Breast epithelium (tissue), 3 donors: ENCODE measurements around the gene WDR36.

Experiments used
- CTCF ChIP-seq, 3 donors: fragments of 450-650 bp; IDR thresholded peaks; one replicate each; pipeline ENCODE4 v1.5.1; 2016 to 2017; ENCODE audit warnings: antibody characterized with exemption in 3 of 3, mild to moderate bottlenecking in 3 of 3, moderate library complexity in 3 of 3
- POLR2A ChIP-seq: fragments of 450-650 bp; IDR thresholded peaks from one replicate; pipeline ENCODE4 v1.6.1; 2016; ENCODE audit warnings: antibody characterized with exemption, mild to moderate bottlenecking, moderate library complexity
- POLR2AphosphoS5 ChIP-seq, 3 donors: sonication (generic); formaldehyde crosslinking; IDR thresholded peaks; one replicate each; pipeline ENCODE4 v1.6.1; 2017; ENCODE audit warnings: antibody characterized with exemption in 3 of 3

- TF ChIP-seq CTCF (IDR thresholded peaks at IDR 0.05) (no peak), POLR2A (no peak), POLR2AphosphoS5 (IDR thresholded peaks at IDR 0.05) (no peak)
These were observed 19.8 kb downstream of the WDR36 start for GRCh38 chr5:111111956-111112355.
